ENCODE measurements around the gene PSMB7.

PSMB7 gene

DNA sequence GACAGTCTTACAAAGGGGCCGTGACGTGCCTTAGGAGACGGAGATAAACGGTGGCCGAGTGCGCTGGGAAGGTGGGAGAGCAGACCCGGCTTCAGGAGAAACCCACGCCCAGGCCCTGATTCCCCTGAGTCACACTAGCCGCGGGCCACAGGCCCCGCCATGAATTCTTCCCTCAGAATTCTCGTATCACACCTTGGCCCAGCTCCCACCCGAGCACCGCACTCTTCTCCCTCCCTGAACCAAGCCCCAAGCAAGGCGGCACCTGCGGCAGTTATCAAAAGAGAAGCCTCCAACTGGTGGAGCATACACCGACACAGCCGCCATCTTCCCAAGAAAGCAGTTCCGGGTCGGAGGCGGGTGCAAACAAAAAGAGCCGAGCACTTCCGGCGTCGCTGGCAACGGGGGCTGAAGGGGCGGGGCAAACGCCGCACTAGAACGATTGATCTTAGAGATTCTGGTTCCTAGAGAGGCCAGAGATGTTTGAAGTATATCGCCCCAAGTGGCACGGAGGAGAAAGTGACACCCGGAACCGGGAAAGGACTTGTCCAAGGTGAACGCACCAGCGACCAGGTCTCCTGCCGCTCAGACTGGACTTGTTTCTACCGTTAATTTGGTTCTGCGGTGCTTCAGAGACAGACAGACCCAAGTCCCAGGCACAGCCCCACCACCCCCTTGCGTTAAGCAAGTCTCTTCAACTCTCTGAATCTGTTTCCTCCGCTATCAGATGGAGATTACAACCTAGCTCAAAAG is at the start of gene PSMB7:
TSS of gene PSMB7 (minus strand) at position 341 of the 750 bp plus-strand sequence. CDS start at position 324, 17 bp downstream.
- DNase-seq = peak; percentile 96

DNA sequence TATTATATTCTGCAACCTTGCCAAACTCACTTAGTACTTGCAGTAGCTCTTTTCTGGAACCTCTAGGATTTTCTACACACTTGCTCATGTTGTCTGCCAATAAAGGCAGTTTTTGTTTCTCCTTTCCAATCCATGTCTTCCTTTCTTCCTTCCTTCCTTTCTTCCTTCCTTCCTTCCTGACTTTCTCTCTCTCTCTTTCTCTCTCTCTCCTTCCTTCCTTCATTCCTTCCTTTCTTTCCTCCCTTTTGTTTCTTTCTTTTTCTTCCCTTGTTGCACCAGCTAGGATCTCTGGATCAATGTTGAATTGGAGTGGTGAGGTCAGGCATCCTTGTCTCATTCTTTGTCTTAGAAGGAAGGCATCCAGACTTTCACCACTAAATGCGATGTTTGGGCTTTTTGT is 47.5 kb upstream of the PSMB7 start:
- no peak for DNase-seq

DNA sequence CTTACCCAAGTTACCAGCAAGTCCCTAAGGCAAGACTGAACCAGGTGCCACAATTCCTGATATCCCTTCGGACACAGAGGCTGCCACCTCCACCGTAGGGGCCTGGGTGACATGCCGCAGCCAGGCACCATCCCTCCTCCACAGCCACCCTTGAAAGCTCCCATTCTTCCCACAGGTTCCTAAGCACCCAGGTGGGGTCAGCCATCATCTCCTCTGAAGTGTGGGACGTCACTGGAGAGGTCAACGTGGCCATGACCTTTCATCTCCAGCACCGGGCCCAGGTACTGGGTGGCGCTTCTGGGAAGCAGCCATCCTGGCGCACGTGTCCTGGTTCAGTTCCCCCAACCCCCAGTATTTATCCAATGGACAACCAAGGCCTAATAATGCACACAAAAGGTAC is 43.2 kb upstream of the PSMB7 start:
- DNase-seq = no peak

DNA sequence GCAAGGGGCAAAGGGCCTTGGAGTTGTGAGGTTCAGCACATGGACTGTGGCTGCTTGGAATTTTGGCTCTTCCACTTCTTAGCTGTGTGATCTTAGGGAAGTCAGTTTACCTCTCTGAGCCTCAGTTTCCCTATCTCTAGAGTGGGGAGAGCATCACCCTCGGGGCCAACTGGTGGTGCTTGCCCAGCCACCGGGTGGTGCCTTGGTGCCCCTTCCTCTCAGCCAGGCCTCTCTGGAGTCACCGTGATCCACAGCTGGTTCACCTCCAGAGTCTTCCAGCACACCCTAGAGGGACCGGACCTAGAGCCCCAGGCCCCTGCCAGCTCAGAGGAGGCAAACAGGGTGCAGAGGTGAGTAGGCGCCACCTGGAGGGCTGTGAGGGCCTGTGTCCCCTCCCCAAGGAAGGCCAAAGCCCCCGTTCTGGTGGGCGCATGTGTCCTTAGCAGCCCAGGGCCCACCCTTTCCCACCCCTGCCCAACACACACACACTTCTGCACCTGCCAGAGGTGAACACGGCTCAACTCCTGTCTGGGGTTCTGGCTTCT is 42.7 kb upstream of the PSMB7 start:
- DNase-seq = no peak

DNA sequence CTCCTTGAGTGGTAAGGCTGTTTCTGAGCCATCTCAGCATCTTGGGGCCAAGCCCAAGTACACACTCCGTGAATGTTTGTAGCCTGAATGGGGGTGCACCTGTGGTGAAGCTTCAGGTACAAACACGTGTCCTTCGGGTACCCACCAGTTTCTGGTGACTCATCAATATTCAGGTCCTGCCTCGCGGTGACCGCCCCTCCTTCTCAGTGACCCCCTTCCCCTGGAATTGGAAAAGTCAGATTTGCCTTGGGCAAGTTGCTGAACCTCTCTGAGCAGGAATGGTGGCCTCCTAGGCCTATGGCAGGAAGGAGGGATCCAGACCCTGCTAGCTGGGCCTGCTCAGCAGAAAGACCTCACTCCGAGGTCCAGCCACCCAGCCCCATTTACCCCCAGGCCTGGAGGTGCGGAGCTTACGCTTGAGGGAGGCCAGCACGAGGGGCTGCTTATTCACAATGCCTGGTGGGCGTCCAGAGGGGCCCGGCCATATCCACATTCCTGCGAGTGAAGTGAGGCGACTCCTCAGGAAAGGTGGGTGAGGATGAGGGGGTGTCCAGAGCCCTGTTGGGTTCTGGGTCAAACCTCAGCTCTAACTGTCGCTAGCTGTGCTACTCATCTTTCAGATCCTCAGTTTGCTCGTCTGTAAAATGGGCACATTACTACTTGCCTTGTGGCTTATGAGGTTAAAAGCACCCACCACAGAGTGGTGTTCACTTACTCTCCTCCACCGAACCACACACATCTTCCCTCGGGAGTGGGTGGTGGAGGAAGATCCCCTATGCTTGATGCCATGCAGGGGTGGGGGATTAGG is 42.0 kb upstream of the PSMB7 start:
- no peak for DNase-seq

DNA sequence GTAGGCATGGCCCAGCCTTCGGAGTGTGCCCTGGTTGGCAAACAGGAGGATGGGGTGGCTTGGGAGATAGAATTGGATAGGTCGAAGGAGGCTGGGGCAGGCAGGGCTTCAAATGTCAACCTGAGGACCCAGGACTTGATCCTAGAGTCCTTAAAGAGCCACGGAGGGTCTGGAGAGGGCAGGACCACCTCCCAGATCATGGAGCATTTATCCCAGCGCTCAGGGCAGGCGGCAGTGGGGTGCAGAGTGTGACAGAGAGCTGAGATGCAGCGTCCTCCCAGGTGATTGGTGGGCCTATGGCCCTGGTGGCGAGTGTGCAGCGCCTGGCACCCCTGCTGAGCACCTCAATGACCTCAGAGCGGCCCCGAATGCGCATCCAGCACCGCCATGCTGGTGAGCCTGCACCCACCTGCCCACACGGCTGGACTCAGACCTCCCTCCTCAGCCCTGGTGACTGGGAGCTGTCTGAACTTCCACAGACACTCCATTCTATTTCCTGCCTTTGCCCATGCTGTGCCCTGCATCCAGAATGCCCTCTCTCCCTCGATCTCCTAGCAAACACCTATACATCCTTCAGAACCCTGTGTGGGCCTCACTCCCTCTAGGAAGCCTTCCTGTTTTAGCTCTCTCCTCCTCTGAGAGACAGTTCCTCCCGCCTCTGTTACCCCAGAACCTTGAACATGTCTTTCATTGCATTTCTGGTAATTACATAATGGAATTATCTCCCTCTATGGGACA is 41.3 kb upstream of the PSMB7 start:
- DNase-seq = no peak

DNA sequence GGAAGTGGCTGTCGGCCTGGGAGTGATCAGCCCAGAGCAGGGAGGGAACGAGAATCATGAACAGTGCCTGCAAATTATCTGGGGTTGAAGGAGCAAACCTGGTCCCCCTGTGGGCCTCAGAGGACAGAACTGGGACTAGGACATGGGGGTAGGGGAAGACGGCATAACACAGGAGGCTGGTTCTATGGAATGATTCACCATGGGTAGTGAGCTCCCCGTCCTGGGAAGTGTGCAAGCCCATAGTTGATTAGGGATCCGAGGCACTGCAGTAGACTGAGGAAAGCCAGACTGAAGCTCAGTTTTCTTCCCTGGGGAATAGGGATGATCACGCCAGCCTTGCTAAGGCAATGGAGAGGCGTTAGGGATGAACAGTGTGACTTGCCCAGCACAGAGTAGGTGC is 40.6 kb upstream of the PSMB7 start:
- no peak for DNase-seq

DNA sequence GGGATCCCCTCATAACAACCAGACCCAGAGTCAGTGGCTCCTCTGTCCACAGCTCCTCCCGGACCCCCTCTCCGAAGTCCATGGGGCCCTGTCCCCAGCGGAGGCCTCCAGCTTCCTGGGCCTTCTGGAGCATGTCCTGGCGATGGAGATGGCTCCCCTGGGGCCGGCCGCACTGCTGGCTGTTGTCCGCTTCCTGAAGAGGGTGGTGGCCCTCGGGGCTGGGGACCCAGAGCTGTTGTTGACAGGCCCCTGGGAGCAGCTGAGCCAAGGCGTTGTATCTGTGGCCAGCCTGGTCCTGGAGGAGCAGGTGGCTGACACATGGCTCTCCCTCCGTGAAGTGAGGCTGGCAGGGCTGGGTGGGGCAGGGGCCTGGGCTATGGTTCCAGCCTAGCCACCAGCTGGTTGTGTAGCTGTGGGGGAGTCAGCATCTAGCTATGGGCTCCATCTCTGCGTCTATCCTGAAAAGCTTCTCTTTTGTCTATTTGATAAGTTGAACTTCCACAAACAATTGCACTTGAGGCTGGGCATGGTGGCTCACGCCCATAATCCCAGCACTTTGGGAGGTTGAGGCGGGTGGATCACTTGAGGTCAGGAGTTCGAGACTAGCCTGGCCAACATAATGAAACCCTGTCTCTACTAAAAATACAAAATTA is 39.7 kb upstream of the PSMB7 start:
- DNase-seq = no peak

DNA sequence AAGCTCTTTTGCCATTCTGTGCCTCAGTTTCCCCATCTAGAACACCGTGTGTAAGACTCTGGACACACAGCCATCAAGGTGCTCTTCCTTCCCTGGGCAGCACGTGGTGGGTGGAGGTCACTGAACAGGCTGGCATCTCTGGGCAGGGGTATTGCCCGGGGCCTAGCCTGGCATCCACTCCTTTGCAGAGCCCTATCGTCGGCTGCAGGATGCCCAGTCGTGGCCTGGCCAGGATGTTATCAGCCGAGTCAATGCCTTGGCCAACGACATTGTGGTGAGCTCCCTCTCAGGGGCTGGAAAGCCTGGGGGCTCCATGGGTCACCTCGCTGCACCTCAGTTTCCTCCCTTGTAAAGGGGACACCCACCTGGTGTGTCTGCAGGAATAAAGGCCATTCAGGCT is 39.1 kb upstream of the PSMB7 start:
- no peak for DNase-seq

DNA sequence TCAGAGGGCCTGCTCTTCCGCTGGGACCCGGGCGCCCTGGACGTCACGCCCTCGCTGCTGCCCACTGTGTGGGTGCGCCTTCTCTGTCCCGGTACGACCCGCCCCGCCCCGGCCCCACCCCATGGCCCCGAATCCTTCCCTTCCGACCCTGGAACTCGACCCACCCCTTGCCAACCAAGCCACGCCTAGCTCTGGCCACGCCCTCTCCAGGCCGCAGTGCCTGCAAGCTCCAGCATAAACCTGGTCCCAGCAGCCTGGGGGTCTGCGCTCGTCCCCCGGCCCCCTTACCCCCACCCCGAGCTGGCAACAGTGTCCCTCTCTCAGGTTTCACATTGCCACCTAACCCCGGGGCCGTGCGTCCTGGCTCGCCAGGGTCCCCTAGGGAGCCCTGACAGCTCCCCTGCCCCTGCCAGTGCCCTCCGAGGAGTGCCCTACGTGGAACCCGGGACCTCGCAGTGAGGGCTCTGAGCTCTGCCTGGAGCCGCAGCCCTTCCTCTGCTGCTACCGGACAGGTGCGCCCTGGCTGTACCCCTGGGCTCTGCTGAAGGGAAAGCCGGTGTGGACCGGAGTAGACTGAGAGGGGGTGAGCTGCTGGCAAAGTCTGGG is 38.4 kb upstream of the PSMB7 start:
- no peak for DNase-seq

DNA sequence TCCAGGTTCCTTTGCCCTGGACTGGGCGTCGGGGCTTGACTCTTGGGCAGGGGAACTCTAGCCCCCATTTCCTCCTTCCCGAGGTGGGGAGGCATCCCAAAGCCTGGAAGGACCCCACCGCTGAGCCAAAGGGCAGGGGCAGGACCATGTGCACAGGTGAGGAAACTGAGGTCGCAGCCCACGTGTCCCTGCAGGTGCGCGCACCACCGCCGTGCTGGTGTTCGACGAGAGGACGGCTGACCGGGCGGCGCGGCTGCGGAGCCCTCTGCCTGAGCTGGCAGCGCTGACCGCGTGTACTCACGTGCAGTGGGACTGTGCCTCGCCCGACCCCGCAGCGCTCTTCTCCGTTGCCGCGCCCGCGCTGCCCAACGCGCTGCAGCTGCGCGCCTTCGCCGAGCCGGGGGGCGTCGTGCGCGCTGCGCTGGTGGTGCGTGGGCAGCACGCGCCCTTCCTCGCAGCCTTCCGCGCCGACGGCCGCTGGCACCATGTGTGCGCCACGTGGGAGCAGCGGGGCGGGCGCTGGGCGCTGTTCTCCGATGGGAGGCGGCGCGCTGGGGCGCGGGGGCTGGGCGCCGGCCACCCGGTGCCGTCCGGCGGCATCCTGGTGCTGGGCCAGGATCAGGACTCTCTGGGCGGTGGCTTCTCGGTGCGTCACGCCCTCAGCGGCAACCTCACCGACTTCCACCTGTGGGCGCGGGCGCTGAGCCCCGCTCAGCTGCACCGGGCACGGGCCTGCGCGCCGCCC is 37.8 kb upstream of the PSMB7 start:
- no peak for DNase-seq

DNA sequence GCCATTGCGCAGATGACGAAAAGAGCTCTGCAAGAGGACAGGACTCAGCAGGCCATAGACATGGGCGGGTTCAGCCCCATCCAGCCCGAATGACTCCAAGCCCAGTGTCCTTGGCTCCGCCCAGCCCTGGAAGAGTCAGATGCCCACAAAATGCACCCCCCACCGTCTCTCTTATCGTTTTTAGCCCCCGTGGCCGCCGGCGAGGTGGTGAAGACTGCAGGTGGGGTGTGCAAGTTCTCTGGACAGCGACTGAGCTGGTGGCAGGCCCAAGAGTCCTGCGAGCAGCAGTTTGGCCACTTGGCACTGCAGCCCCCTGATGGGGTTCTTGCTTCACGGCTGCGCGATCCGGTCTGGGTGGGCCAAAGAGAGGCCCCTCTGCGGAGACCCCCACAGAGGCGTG is 37.1 kb upstream of the PSMB7 start:
- no peak for DNase-seq

DNA sequence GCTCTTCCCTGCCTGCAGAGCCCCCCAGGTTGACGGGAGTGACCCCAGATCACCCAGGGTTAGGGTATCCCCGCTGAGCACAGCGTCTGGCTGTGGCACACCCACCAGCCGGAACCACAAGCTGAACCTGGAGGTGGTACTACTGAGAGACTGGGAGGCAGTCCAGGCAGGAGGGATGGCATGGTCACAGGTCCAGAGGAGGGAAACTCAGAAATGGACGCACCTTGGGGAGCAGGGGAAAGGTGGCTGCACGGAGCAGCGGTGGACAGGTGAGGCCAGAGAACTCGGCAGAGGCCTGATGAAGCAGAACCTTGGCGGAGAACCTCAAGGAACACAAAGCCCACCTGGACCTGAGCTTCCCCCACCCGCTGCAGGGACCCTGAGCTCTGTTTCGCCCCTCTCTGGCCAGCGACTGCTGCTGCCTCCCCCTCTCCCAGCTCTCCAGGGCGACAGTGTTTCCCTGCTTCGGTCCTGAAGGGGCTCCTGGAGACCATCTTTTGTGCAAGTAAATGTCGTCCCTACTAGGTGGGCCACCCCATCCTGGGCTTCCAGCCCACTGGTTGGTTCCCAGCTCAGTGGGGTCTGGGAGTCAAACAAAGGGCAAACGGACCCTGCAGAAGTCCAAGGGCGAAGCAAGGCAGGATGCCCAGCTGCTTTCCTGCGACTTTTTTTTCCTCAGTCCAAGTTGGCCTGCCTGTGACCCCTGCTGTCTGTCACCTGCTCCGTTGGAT is 35.9 kb upstream of the PSMB7 start:
- no peak for DNase-seq

DNA sequence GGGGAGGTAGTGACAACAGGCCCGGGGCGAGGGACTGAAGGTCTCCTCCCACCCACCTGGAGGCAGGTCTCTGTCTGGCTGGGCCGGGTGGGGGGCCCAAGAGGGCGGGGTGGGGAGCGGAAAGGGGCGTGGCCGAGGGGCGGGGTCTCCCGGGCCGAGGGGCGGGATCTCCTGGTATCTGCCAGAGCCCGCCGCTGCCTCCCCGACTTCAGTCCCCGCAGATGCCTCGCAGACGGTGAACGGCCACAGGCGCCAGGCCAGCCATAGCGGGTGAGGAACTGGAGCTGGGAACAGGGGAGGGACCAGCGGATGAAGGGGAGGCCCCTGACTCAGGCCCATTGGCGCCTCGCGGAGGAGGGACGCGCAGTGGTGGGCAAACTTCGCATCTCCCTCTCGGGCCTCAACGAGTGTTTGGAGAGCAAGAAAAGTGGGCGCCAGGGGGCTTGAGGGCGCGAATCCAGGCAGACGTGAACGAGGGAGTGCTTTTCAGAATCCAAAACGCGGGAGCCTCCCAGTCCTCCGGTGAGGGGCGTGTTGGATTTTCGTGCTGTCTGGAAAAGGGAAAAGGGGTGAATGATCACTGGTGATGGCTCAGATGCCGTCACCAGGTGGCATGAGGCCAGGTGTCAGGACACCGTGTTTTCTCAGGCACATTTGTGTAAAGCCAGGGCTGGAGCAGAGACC is 35.1 kb upstream of the PSMB7 start, which contains the start of gene ADGRD2:
TSS of gene ADGRD2 (plus strand) at position 211 of the 684 bp plus-strand sequence. CDS start 1,216 bp downstream, outside the sequence.
- peak; percentile 7 for DNase-seq

DNA sequence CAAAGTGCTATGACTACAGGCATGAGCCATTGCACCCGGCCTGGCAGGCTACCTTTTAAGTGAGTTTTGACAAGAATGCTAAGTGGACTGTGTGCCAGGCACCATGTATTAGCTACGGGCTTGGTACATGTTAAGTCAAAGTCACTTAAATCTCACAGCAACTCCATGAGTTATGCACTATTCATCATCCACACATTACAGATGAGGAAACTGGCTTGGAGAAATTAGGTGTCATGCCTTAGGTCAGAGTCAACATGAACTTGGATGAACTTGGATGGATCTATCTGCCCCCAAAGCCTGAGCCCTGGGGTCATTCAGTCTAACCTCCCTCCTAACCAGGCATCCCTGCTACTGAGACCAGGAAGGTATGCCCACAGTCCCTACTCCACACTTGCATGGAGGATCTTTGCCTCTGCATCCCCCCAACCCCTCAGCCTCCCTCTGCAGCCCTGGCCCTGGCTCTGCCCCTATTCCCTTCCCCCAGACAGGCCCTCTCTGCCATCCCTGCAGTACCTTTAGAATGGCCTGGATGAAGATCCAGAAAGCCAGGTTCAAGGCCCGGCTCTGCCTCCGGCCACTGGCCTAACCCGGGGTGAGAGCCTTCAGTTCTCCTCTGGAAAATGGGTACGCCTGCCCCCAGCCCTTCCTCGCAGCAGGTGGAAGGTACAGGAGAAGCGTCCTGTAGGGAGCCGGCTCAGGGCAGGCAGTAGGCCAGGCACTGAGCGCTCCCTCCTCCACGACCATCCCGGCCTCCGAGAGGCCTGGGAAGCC is 34.3 kb upstream of the PSMB7 start:
- no peak for DNase-seq

DNA sequence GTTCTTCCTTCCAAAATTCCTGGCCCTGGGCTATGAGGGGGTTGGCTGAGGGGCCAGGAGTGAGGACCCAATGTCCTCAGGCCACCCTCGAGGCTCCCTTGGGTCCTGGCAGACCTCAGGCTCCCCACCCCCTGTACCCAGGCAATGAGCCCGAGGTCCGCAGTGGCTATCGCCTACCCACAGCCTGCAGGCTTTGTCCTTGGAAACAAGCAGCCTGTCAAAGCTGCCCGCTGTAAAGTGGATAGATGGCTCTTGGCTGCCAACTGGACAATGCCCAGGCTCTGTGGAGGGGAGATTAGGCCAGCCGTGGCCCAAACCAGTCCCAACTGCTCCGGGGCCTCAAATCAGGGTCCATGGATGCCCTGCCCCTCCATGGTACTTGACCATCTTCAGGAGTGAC is 32.8 kb upstream of the PSMB7 start:
- no peak for DNase-seq

DNA sequence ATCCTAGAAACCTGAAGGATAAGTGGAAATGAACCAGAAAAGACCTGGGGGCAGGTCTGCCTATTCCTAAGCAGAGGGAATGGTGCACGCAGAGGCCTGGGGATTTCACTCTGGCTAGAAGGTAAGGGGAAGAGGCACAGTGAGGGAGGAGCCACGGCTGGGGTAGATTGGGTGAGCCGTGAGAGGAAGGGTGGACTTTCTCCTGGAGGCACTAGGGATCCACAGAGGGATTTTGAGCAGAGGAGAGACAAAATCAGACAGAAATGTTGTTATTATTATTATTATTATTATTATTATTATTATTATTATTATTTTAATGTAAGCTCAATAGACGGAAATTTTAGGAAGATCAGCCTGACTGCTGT is 32.0 kb upstream of the PSMB7 start:
- DNase-seq = no peak

DNA sequence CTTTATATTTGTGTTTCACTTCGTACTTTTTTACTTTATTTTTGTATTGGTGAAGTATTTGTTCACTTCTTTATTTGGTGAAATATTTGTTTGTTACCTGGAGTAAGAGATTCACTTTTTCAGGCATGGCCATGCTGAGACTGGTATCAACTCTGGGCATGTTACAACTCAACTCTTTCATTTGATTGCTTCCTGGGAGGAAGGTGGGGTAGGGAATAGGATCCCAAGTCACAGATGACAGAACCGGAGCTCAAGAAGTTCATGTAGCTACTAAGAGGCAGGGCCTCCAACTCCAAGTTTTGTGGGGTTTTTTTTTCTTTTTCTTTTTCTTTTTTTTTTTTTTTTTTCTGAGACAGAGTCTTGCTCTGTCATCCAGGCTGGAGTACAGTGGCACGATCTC is 28.9 kb upstream of the PSMB7 start:
- no peak for DNase-seq

DNA sequence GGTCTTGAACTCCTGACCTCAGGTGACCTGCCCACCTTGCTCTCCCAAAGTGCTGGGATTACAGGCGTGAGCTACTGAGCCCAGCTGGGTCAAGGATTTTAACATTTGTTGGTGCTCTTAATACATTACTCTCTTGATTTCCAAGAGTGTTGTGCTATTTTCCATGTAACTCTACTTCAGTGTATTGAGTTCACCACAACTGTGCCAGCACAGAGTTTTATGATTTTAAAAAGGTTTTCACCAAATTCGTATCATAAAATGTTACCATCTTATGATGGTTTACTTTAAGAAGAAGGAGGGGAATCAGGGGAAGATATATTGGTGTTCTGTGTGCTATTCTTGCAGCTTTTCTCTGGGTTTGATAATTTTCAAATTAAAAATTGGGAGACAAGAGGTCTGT is 28.4 kb upstream of the PSMB7 start:
- no peak for DNase-seq
